ENCODE results near the gene RICTOR.

- no peak for TF ChIP-seq CTCF (tag by site-specific recombination; IDR thresholded peaks at IDR 0.05)
- TF ChIP-seq ZNF324 (tag by site-specific recombination; IDR thresholded peaks at IDR 0.05): no peak
- TF ChIP-seq ZNF501 (tag by site-specific recombination; IDR thresholded peaks at IDR 0.05): no peak
- TF ChIP-seq ZNF121 (tag by site-specific recombination; IDR thresholded peaks at IDR 0.05): no peak
- TF ChIP-seq ZBTB10 (tag by site-specific recombination; IDR thresholded peaks at IDR 0.05): no peak
- TF ChIP-seq ZNF530 (tag by site-specific recombination; IDR thresholded peaks at IDR 0.05; ENCODE audit: low read depth): no peak
- TF ChIP-seq RBAK (tag by site-specific recombination; IDR thresholded peaks at IDR 0.05): no peak
- no peak for TF ChIP-seq ZNF521 (tag by site-specific recombination; IDR thresholded peaks at IDR 0.05)
- no peak for TF ChIP-seq ZNF629 (tag by site-specific recombination; IDR thresholded peaks at IDR 0.05)
- TF ChIP-seq ZNF10 (tag by site-specific recombination; IDR thresholded peaks at IDR 0.05): no peak
- no peak for TF ChIP-seq REST (tag by site-specific recombination; IDR thresholded peaks at IDR 0.05)
- TF ChIP-seq MEIS1 (CRISPR knock-in tag; IDR thresholded peaks at IDR 0.05; ENCODE audit: borderline replicate concordance): no peak
These were observed 167.7 kb downstream of the RICTOR start for GRCh38 chr5:38906503-38906902.
